HG03439 (cell line): ENCODE data around the gene APBA1.

ENCODE experiments used
- ATAC-seq: cut with Tn5 transposase; IDR thresholded peaks from one replicate; pipeline ENCODE4 v1.9.1; 2021; ENCODE audit warnings: mild to moderate bottlenecking, moderate library complexity; ENCODE audit not compliant: unreplicated experiment

Gene APBA1

DNA sequence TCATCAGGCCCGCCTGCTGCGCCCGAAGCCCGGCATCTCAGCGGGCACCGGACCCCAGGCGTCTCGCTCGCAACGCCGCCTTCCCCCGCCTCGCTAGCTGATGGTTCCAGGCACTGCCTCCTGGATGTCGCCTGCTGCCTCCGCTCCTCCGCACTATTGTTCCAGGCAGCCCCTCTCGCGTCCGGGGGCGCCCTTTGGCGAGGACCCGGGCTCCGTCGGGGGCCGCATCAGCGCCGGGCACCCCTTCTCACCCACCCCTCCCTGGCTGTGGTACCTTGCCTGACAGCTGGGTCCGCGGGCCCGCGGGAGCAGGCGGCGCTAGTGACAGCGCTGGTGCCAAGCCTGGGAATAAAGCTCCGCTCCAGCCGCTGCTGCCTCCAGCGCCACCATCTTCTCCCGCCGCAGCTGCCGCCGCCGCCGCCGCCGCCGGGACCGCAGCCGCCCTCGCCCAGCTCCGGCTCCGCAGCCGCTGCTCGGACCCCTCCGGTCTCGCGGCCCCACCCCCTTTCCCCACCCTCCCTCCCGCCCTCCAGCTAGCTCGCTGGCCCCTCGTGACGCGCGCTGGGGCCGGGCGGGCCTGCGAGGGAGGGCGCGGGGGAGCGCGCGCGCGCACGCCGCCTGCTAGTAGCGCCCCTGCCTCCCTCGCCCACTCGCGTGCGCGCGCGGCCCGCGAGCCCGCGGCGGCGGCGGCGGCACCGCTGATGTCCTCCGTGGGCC, at the start of gene APBA1:
APBA1 (minus strand) TSS at position 493 of the 717 bp plus-strand sequence.
- ATAC-seq = peak; percentile 36

DNA sequence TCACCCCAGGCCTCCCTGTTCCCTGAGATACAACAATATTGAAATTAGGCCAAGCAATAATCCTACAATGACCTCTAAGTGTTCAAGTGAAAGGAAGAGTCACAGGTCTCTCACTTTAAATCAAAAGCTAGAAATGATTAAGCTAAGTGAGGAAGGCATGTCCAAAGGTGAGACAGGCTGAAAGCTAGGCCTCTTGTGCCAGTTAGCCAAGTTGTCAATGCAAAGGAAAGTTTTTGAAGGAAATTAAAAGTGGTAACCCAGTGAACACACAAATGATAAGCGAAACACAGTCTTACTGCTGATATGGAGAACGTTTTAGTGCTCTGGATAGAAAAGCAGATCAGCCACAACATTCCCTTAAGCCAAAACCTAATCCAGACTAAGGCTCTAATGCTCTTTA, 47.8 kb upstream of the APBA1 start:
- no peak for ATAC-seq

DNA sequence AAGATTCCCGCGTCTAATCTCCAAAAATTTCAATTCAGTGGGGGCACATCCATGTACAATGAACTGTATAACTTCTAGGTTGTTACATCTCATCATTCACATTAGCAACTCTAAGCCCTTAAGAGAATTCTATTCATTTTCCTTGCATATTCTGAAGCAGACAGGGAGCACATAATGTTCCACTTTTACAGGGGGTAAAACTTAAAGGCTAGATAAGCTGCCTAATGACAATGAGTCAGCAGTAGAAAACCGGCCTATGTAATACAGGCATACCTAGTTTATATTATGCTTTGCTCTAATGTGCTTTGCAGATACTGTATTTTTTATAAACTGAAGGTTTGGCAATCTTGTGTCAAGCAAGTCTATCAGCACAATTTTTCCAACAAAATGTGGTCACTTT, 47.2 kb upstream of the APBA1 start:
- ATAC-seq = no peak

DNA sequence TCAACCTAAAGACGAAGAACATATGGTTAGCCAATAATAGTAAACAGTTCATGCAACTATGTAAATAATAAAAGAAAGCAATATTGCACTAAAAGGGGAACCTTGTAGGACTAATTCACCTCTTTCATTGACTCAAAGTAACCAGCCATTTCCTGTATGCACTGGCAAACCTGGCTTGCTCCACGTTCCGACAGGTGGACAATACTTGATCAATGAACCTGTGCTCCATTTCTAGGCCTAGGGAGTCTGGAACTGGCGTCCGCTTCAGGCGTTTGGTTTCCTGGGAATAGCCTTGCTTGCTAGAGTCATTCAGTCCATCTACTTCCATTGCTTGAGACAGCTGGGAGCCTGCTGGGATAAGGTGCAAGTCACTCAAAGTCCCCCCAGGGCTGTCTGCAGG, 46.0 kb upstream of the APBA1 start:
- no peak for ATAC-seq

DNA sequence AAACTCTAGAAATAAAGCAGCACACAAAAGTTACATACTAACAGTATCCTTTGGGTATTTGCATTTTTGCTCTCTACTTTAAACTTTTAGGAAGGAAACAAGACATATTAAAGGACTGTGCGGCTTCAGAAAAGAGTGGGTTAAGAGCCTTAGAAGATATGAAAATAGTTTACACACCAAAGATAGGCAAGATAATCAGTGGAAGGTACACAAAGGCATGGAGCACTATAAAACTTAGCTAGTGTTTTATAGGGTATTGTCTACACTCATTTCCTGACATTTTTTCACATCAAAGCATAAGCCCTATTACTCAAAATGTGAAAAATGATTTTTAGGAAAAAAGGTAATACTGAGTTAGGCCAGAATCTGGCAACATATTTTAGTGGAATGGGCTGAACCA, 43.7 kb upstream of the APBA1 start:
- no peak for ATAC-seq

DNA sequence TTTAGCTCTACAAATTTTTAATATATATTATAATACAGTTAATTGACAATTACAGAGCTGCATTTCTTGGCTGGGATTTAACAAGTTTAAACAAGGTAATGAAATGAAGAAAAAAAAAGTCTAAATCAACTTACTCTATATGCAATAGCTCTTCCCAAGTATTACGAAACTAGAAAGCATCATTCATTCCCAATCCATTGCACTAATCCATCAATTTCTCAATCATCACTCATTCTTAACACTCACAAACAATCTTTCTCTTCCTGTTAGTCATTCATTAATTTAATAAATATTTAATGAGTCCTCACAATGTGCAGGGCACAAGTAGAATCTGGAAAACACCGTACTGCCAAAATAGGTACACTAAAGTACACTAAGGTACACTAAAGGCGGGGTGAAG, 42.9 kb upstream of the APBA1 start:
- ATAC-seq = no peak

DNA sequence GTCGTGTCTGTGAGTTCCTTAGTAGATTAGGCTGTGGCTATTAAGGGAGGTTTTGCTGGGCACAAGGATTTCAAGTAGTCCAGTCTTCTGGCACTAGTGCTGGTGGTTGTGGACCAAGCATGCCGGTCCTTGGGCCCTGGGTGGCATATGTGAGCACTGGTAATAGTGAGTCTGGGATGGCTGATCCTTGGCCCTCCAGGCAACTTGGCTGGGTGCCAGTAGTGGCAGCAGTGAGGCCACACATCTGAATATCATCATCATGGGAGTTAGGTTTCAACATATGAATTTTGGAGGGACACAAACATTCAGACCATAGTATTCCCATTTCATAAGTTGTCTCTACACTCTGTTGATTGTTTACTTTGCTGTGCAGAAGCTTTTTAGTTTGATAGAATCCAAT, 25.3 kb upstream of the APBA1 start:
- ATAC-seq = no peak

DNA sequence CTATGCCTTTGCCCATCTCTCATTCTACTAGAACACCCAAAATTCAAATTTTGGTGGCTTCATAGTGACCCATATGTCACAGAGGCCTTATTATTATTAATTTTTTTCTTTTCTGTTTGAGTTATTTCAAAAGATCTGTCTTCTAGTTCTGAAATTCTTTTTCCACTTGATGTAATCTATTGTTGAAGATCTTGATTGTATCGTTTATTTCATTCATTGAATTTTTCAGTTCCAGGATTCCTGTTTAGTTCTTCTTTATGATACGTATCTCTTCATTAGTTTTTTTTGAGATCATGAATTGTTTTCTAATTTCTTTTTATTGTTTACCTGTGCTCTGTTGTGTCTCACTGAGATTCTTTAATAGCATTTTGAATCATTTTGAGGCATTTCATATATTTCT, 24.6 kb upstream of the APBA1 start:
- ATAC-seq = no peak

DNA sequence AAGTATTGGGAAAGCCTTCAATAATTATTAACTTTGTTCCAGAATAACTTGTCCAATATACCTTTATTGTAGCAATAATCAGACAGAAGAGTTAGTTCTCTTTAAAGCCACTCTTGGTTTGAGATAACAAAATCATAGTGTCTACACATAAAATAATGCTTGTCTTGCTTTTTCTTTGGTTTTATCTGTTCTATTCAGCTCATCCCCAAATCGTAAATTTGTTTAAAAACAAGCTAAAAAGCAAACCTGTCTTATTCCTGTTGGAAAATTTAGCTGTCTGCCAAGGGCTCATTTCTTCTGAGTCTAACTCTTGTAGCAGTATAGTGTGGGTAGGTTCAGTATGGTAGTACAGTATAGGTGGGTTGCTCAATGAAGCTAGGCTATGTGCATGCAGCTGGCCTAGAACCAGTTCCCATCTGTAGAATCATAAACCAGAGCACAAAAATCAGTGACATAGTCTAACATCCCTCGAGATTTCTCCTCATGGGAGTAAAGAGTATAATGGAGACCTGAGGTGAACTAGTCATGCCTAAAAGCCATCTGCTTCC, 17.9 kb upstream of the APBA1 start:
- ATAC-seq = no peak

DNA sequence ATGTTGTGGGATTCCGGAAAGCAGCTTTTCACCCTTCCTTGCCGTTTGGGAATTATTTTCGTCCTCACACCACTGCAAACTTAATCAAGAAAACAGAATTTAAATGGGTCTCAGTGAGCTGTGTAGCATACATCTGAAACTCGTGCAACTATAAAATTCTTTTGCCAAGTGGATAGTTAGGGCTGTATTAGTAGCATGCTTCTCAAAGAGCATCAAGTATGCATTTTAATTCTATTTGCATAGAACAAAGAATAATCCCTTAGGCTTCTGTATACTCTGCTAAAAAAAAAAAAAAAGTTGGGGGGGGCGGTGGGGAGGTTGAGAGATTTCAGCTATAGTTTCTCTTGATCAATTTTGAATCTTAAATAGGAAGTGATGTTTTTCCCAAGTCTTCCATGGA, 11.8 kb upstream of the APBA1 start:
- ATAC-seq = no peak

DNA sequence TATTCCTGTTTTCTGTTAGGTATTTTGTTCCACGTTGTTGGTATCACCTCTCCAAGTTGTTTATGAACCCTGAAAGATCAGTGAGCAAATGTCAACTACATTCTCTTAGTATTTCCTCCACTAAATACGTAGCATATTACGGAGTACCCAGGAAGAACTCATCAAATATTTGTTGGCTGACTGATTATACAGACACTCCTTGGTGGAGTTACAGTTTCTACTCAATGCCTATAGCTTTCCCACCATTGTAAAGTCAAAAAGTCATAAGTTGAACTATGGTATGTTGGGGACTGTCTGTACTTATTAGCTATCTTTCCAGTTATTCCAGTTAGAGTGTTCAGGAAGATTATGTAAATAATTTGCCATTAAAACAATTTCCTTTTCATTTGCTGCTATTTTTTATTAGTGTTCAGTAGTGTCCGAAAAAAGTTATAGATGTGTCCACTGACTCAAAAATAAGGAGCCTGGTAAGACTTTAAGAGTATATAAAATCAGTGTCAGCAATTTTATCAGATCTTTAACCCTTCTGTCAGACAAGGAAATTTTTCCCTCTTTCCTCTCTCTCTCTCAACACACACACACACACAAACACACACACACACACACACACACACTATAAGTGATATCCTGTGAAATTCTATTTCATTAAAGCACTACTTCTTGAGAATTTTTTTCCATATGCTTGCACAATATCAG, 6.8 kb upstream of the APBA1 start:
- no peak for ATAC-seq

DNA sequence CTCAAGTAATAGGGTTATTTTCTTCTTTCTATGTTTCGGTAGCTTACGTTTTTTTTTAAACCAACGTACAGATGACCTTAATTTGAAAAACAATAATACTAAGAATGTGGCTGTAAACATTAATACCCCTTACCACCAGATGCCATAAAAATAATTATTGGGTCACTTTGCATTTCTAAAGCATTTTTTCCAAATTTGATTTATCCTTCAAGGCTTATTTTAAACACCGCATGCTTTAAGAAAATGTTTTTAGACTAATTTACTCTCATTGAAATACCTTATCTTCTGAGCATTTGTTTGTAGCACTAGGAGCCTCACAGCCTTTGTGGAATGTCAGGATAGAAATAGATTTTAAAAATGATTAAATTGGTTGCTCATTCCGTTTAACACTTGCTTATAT, 5.8 kb upstream of the APBA1 start:
- no peak for ATAC-seq

DNA sequence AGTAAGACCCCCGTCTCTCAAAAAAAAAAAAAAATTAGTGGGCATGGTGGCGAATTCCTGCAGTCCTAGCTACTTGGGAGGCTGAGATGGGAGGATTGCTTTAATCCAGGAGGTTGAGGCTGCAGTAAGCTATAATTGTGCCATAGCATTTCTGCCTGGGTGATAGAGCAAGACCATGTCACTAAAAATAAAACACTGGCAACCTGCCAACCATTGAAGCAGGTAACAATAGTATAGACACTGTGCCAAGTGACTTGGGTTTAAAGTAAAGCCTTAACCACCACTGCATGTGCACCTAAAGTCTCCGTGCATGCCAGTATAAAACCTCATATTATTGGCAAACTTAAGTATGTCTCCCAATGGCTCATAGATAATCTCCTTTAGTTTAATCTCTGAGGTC, 3.4 kb upstream of the APBA1 start:
- no peak for ATAC-seq

DNA sequence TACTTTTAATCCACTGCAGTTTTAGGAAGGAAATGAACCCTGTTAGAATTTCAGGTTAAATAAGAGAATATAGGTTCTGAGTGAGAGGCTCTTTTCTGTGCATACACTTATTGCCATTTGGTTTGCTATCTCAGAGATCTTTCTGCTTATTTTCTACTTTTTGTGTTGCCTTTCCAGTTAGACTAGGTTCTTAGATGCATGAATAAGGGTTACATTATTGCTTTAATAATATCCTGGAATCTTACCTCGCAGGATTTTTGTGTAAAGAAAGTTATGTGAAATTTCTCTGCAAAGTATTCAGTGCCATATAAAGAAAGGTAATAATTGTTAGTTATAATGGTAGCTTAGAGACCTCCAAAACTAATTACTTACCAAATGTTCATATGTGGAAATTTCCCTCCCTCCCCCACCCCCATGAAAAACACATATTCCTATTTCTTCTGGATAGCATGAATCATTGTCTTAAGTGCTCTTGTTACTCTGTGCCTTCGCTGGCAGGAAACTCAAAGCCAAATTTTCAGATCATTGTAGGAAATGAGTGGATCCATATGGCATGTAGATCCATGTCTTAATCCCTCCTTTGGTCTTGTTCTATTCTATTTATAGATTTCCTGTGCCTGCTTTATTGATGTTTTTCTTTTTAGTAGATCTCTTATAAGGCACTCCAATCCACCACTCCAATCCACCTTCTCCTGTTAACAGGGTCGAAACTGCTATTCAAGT, 2.7 kb upstream of the APBA1 start:
- ATAC-seq = no peak

DNA sequence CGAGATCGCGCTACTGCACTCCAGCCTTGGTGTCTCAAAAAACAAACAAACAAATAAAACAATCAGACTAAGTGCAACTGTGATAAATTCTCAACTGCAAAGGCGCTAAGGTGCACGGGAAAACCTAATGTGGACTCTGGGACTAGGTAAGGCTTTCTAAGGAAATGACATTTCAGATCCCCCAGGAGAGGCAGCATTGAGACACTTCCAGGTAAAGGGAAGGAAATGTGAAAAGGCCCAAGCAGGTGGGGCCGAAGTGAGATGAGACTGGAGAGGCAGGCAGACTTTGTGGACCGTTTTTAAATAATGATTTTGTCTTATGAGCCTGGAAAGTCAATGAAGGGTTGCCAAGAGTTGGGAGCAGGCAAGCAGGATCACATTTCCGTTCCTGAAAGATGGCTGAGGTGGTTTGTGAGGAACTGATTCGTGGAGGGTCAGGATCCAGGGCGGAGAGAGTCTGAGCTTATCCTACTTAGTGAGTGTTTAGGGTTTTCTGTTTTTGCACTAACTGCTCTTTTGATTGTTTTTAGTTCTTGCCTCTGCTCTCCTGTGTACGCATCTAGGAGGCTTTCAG, 2.0 kb upstream of the APBA1 start:
- no peak for ATAC-seq

DNA sequence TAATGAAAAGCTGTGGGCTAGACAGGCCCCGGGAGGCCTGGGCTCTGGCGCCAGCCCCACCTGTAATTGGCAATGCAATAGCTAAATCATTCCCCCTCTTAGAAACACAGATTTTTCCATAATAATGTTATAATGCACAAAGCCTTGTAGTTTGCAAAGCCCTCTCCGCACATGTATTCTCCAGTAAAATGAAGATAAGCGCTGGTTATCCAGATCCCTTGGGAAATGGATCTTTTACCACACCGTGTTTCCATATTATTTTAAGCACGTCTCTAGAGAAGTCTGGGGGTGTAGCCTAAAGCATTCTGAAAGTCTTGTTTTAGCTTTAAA, 1.1 kb upstream of the APBA1 start:
- no peak for ATAC-seq

DNA sequence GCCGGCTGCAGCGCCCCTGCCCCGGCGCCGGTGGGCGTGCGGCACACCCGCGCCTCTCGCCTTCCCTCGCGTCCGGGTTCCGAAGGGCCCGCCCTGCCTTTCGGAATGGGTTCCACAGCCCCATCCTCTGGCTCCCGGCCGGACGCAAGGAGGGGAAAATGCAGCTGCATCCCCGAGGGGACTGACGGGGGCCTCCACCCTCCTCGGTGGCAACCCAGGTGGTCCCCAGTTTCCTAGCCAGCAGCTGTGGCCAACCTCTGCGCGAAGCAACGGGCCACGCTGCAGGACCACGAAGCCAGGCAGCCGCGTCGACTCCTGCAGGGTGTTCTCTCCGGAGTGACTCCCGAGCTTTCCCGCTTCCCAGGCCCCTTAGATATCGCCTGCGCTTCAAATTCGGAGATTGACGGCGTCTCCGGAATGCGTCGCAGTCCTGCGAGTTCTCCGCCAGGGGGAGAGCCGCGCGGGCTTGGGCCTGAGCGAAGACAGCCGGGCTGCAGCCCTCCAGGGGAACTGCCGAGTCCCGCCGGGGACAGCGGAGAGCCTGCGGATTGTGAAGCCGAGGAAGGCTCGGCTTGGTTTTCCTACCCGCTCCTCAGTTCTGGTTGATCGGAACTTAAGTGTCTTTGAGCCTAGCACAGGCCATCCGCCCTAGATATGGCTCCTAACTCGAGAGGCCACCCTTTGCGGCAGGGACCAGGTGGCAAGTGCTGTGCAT, 582 bp upstream of the APBA1 start:
- ATAC-seq = peak; percentile 94

DNA sequence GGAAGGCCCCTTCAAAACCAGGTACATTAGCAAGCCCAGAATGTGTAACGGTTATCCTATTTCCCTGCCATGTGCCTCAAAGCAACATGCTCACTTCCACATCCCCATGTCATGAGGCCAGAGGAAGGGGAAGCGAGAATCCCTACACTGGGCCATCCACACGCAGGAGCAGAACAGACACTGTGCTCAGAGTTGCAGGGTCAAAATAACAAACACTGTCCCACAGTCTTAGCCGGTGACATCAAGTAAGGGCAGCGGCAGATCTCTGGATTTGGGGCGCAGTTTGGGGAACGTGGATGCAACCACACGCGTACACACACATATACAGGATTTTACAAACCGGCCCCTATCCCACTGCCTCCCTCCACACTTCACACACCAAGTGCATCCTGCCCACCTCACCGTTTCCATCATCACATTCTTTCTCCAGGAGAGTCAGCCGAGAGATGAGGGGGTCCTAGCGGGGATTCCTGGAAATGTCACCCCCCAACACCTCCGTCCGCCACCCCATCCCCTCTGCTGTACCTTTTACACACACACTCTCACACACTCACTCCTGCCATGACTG, 776 bp downstream of the APBA1 start:
- ATAC-seq = no peak

DNA sequence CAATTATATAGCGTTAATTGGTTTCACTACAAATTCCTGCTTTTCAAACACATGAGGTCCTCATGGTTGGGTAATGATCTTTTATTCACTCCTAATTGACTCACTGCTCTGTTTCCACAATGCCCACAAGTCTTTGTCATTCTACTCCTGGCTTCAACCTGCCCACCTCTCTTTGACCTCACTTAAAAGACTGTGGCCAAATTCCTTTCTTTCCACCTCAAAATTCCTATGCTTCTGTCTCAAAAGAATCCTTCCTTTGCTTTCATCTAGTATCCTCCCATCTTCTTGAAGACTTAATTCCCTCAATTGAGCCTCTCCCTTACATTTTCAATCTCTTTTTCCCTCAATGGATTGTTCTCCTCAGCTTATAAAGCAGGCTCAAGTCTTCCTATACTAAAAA, 4.9 kb downstream of the APBA1 start:
- no peak for ATAC-seq

DNA sequence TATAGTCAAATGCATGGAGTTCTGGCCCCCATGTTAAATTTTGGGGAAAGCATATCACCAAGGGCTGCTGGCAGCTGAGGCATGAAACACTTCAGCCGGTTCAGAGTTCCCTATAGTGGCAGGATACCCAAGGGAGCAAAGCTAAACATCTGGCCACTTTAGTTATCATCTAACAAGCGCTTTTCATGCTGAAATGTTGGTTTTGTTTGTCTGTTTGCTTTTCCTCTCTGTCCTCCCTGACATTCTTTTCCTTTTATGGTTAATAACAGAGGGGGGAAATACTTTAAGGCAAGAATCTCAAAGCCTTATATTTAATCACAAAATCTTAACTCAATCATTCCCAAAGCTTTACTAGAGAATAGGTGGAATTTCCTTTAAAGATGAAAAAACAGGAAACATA, 11.9 kb downstream of the APBA1 start:
- no peak for ATAC-seq
